Tongue (tissue), 2 donors: ENCODE data around the gene ADGRG1. TPM values are rescaled to one million over a fixed set of nuclear protein-coding genes. Genes with fewer than 3 reads are reported as not detected.

Source experiments
- DNase-seq: peaks from one replicate; pipeline ENCODE4 v3.0.0-alpha.2; 2015
- total RNA-seq: library from RNA; depleted of rRNA; stranded (reverse); fragments of >200 nt; gene quantifications from one replicate; pipeline ENCODE4 v1.2.3, GENCODE V29; 2014

The ADGRG1 gene
- total RNA-seq, 1 donor from 2014 or later: 26.9 TPM

- no peak for DNase-seq
These were observed 22.1 kb upstream of the ADGRG1 start for GRCh38 chr16:57606147-57606846.

GRCh38 chr16:57606847-57607501, 21.5 kb upstream of the ADGRG1 start:
- peak; percentile 55 for DNase-seq

GRCh38 chr16:57607676-57608461, 20.6 kb upstream of the ADGRG1 start:
- DNase-seq: no peak

DNA sequence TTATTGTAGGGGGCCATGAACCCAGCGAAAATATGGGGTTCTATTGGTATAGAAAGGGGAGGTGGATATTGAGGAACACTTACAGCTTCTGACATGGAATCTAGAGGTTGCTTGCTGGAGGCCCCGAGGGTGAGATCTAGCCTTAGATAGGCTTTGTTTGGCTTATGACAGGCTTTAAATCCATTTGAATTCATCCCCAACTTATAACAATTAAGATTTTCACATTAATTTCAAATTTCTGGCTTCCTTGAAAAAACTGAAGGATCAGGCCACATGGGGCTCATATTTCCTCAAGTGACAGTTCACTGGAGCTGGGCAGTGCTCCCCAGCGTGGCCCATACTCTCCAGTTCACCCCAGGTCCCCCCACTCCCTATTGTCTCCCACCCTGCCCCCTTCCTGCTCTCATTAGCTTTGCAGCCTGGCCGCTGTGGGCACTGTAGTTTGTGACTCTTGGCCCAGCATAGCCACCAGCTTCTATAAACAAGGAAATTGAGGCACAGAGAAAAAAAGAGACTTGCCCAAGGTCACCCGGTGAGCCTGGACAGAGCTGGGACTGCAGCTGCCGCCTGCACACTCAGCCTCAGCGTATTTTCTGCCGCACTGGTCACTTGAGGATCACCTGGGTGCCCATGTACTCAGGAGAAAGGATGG, 19.8 kb upstream of the ADGRG1 start:
- DNase-seq: no peak

DNA sequence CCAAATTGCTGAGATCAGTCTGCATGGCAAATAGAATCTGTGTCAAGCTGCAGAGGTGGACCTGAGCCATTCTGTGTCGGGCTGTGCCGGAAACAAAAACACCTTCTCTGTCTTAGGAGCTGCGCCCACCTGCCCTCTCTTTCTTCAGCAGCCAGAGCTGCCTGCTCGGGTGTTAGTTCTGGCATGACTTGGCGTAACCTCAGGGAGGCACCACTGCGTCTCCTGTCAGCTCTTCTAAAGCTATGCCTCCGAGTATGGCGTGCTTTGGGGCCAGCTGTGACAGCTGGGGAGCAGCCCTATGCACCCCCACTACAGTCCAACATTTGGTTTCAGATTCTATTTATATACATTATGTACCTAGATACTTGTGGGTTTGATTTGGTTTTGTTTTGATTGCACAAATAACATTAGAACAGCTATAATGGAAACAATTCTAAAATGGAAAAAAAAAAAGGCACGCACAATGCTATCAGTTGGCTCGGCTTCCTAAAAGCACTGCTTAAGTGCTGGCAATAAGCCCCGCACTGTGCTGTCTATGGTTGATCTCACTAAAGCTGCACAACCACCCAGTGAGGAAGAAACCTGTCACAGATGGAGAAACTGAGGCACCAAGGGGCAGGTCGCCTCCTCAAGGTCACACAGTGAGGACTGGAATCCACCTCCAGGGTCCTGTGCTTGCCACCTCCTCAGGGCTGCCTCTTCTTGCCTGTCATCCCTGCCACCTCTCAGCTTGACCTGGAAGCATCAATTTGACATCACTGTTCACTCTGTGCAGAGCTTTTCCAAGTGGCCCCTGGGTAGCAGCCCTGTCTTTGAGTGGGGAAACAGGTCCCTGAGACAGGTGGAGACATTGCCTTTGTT, 18.7 kb upstream of the ADGRG1 start:
- peak; percentile 79 for DNase-seq

- DNase-seq: no peak
These were observed 17.8 kb upstream of the ADGRG1 start for GRCh38 chr16:57610611-57611010.

DNA sequence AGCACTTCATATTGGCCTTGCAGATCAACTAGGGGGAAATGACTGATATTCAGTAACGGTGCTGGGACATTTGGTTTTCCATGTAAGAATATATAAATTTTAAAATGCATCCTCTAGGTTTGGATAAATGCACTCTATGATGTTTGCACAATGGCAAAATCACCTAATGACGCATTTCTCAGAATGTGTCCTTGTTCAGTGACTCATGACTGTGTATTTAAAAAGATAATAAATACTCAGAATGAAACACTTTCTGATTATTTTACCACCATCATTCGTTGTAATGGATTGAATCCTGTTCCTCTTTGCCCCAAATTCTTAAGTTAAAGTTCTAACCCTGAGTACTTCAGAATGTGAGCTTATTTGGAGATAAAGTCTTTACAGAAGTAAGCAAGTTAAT, 17.2 kb upstream of the ADGRG1 start:
- DNase-seq: no peak

DNA sequence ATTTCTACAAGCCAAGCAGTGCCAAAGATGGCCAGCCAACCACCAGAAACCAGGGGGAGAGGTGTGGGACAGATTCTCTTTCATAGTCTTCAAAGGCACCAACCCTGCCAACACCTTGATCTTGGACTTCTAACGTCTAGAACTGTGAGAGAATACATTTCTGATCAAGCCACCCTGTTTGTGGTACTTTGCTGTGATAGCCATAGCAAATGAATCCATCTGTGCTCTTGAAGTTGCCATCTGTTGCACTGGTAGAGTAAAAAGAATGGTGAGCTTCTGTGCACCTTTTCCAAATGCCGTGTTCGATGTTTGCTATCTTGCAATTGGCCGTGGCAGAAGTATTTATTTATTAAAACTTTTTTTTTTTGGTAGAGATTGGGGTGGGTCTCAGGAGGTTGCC, 16.7 kb upstream of the ADGRG1 start:
- no peak for DNase-seq

DNA sequence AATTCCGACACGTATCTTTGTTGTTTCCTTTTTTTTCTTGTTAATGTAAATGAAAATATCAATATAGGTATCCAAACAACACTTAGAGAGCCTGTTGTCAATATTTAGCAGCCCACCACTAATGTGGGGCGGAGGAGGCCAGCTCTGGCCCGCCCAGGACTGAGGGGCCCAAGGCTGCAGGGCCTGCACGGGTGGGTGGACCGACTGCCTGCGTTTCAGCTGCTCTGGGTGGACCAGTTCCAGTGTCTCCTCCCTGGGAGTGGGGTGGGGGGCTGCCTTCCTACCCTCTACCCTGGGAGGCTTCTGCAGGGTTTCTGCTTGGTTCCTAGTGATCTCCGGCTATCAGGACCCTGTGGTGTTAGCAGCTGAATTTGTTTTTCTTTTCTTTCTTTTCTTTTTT, 15.9 kb upstream of the ADGRG1 start:
- no peak for DNase-seq

DNA sequence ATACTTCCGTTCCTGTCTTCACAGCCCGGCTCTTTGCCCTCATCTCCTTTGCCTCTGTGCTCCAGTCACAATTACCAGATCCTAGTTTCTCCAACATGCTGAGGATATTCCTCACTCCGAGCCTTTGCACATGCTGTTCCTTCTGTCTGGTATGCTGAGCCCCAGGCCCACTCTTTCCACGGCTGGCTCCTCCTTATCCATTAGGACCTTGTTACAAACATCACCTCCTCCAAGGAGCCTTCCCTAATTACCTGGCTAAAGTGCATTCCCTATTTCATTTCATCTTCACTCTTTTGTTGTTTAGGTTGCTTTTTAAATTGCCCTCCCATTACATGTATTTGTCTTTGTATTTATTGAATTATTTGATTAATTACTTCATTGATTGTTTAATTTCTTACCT, 14.9 kb upstream of the ADGRG1 start:
- DNase-seq: no peak

DNA sequence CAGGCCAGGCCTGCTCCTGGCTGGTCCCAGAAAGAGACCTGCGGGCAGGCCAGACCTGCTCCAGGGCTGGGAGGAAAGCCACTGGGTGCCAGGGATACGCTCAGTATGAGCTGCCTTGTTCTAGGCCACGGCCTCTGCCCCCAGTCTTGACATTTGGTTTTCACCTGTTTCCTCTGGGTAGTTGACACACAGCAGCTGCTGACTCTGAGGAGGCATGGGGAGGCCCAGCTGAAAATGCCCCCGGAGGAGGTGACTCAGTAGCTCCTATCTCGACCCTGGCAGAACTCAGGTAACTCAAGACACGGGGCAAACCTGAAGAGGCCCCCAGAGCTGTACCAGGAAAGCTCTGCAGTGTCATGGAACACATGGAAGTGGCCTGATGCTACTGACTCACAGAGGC, 13.9 kb upstream of the ADGRG1 start:
- no peak for DNase-seq

GRCh38 chr16:57614944-57615343, 13.5 kb upstream of the ADGRG1 start:
- DNase-seq: no peak

DNA sequence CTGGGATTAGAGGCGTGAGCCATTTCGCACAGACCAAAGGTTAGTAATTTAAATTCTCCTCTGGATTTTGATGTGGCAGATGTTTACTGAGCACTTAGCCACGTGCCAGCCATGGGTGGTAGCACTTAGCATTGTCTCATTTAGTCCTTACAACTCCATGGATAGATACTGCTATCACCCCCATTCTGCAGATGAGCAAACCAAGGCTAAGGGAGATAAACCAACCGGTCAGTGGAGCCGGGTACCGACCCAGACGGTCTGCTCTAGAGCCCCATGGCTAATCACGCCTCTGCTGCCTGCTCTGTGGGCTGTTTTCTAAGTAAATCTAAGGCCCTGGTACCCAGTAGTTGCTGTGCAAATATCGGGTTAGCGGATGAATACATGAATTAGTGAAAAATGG, 12.6 kb upstream of the ADGRG1 start:
- no peak for DNase-seq

GRCh38 chr16:57616241-57616640, 12.2 kb upstream of the ADGRG1 start:
- DNase-seq: no peak

DNA sequence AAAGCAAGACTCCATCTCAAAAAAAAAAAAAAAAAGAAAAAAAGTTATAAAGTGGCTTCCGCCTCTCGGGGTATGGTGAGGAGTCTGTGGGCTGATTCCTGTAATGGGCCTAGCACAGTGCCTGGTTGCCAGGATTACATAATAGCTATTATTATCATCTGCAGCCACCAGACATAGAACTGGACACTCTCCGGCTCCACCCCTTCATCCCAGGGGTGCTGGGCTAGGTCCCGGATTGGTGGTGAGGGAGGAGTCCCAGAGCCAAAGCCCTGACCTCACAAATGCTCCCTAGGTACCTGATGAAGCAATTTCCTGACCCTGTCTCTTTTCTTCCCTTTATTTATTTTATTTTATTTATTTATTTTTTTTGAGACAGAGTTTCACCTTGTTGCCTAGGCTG, 11.6 kb upstream of the ADGRG1 start:
- DNase-seq: no peak

DNA sequence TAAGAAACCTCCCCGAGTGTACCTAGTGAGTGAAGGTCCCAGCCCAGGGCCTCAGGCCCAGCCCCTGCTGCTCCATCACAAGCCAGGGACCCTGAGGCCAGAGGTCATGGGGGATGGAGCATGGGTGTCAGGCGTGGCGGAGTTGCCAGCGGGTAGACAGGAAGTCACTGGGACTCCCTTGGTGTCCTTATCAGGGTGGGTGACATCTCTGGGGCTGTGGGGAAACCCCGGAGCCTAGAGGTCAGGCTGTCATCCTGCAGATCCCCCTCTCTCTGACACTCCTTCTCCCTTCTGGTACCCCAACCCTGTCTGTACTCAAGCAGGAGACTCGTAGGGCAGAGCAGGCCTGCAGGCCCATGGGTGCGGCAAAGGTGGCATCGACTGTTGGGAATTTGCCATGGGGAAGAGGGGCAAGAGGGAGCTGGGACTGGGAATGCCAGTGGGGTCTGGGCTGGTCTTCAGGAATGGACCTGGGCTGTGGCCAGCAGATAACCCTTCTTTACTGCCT, 10.8 kb upstream of the ADGRG1 start:
- DNase-seq: no peak

- DNase-seq: no peak
These were observed 9.9 kb upstream of the ADGRG1 start for GRCh38 chr16:57618296-57619132.

DNA sequence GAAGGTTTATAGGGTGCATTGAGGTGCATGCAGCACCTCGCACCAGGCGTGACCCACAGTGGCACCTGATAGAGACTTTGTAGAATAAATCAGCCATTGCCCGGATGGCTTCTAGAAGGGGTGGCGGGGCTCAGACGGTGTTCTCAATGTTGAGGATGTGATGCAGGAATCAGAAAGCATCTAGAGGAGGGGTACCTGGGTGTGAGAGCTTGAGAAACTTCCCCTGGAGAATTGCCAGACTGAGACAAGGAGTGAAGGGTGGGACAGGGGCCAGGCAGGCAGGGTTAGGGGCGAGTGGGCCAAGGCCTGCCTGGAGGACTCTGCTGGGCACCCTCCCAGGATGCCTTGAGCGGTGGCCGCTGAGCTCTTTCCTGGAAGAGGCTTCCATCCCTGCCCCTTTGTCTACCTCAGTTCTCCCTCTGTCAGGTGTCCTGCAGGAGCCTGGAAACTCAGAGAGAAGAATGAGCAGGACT, 9.3 kb upstream of the ADGRG1 start:
- DNase-seq: no peak

DNA sequence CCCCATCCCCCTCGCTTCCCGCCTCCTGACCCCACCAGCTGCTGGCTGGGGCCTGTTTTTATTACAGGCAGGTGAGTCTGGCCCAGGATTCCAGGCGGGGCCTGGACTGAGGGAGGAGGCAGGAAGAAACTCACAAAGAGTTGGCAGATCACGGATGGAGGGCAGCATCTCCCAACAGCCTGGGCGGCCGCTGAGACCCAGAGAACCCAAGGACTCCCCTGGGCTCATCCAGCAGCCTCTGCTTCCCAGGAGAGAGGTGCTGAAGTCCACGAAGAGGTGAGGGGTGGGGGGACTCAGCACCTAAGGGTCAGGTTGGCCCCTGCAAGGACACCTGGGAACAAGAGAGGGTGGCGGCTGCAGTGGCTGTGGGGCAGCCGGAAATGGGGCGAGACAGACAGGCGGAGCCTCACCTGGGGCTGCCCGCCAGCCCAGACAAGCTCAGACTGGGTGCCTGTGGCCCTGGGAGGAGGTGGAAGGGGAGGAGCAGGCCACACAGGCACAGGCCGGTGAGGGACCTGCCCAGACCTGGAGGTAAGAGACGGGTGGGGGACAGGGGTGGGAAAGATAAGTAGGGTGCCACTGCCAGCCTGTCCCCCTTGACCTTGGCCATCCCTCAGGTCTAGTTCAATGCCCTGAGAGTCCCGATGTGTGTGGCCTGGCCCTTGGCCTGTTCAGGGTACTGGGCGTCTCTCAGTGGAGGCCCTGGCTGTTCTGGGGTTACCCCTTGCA, 8.7 kb upstream of the ADGRG1 start:
- peak; percentile 50 for DNase-seq
